ENCODE results near the gene THSD4. TPM values are rescaled to one million over a fixed set of nuclear protein-coding genes. Genes with fewer than 3 reads are reported as not detected.
"Not testable (repeated sequence)": the region's sequence is repeated elsewhere in the genome, so short reads cannot be mapped to it uniquely, and the experiment has no call there.

THSD4 gene
- total RNA-seq, 1 donor from 2014 or later, result 1.6 TPM

GRCh38 chr15:71143373-71144310, 28.4 kb downstream of the THSD4 start:
- DNase-seq (ENCODE audit: low spot score in 2 of 2), result no peak

DNA sequence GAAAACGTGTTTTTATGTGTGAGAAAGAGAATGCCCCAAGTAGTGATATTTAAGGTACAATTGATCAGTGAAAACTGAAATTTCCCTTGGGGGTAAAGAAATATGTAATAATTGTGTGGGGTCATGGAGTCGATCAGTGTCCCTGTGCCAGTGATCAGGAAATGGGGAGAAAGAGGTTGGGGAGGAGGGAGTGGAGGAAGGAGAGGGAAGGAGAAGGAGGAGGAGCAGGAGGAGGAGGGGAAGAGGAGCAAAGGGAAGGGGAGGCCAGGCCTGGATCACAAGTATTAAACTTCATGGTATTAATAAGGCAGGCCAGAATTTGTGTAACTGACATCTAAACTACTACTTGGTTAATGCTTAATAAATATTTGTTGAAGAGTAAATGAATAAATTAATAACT, 30.4 kb downstream of the THSD4 start:
- no peak for DNase-seq (ENCODE audit: low spot score in 2 of 2)
- FAIRE-seq, result no peak

More at GRCh38 chr15:71143373-71144310, 28.4 kb downstream of the THSD4 start:
- FAIRE-seq, result no peak

DNA sequence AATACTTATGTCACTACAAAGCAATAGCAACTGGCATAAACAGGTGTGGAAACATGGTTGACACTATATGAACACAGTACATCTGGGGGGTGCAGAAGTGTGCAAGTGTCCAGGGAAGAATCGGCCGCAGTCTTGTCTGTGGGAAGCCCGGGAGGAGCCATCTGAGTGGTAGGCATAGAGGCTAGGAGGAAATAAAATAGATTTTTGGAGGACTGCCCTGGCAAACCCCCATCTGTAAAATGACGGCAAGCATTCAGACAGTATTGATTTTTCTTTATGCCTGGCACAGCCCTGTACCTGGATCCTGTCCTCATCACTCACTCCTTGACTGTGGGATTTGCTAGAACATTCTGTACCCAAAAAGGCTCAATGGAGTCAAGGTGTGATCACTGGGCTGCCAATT, 31.3 kb downstream of the THSD4 start:
- FAIRE-seq, result no peak
- DNase-seq (ENCODE audit: low spot score in 2 of 2), result no peak

- FAIRE-seq (no peak), DNase-seq (ENCODE audit: low spot score in 2 of 2) (no peak)
These were observed 32.8 kb downstream of the THSD4 start for GRCh38 chr15:71148048-71148447.

DNA sequence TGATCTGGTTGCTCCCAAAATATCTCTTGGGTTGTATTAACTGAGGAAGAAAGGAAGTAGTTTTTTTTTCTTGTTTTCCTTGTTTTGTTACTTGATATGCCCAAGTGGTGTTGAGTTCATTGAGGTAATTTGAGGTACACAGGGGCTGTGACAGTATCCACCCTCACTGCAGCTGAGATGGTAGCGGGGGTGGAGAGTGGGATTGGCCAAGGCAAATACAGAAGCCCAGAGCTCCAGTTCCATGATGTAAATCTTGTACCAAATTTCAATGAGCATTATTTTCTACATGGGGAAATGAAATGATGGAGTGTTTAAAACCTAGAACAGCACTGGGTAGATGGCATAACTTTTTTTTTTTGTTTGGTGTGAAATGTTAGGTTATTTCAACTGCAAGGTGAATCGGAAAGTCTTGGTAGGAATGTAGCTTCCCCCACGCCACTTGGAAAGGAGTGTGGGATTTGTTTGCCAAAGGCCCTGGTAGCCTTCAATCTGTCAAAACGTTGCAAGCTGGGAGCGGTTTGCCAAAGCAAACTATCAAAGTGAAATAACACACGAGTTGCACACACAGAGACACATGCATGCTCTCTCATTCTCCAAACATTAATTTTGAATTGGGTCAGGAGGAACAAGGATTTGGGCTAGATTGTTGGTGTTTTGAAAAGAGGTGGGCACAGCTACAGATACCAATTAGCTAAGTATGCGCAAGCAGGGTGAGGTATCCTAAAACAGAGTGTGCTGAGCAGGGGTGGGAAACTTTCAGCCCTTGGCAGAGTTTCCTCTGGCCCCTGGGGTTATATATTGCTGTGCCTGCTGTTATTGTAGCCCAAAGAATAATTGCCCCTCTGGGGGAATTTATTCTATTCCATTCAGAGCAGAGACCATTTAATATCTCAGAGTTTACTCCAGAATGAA, 34.6 kb downstream of the THSD4 start:
- DNase-seq (ENCODE audit: low spot score in 2 of 2), result no peak
- no peak for FAIRE-seq

GRCh38 chr15:71151081-71151480, 35.8 kb downstream of the THSD4 start:
- DNase-seq (ENCODE audit: low spot score in 2 of 2), result no peak
- no peak for FAIRE-seq

- no peak for DNase-seq (ENCODE audit: low spot score in 2 of 2)
- no peak for FAIRE-seq
These were observed 37.3 kb downstream of the THSD4 start for GRCh38 chr15:71152542-71152941.

- FAIRE-seq, result no peak
- DNase-seq (ENCODE audit: low spot score in 2 of 2), result no peak
These were observed 38.7 kb downstream of the THSD4 start for GRCh38 chr15:71153823-71154524.

GRCh38 chr15:71154607-71155200, 39.4 kb downstream of the THSD4 start:
- FAIRE-seq, result no peak
- DNase-seq (ENCODE audit: low spot score in 2 of 2), result no peak

DNA sequence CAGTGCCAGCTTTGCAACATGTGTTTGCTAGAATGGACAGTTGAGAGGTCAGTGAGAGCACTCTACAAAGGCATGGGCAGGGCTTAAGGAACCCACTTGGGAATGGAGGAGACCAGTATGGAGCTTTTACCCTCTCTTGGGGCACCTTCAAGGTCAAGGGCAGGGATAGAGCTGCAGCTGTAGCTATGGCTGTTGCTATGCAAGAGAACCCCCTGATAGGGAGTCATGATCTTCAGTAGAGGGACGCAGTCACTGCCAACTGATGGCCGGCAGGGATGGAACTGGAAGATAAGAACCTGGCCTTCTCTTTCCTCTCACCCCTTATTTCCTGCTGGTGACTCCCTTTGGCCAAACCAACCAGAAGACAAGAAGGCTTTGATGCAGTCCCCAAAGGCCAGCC, 40.3 kb downstream of the THSD4 start:
- DNase-seq (ENCODE audit: low spot score in 2 of 2), result no peak
- FAIRE-seq, result no peak

GRCh38 chr15:71160976-71161375, 45.7 kb downstream of the THSD4 start:
- DNase-seq (ENCODE audit: low spot score in 2 of 2) (no peak), FAIRE-seq (no peak)

- DNase-seq (ENCODE audit: low spot score in 2 of 2) (no peak), FAIRE-seq (no peak)
These were observed 47.0 kb downstream of the THSD4 start for GRCh38 chr15:71162309-71162708.

- DNase-seq (ENCODE audit: low spot score in 2 of 2); FAIRE-seq: not testable (repeated sequence)
These were observed 49.3 kb downstream of the THSD4 start for GRCh38 chr15:71164606-71165005.

DNA sequence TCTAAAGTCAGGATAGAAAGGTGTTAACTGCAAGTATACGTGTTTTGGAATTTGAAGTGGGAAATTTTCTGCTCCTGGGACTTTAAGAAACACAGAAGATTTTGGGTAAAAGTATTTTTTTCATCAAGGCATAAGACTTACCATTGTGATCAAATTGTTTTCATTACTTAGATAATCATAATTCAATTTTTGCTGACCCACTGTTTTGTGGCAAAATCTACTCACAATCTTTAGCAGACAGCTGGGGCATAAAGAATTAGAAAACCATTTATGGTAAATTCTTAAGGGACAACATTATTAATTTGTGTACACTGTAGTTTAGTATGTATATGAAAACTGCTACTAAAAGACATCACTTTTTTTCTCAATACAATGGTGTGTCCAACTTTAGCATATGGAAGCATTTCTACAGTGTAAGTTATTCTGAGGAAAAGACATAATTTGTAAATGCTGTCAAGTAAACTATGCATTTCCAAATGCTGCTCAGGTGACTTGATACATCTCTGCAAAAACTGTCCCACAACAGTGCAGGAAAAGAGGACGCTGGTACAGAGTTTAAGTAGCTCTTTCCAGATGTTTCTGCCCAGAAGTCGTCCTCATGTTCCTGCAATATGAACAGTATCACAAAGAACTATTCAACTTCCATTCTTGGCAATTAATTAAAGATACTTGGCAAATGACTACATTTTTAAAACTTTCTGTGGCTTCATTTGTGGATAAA, 52.3 kb downstream of the THSD4 start:
- FAIRE-seq (no peak), DNase-seq (ENCODE audit: low spot score in 2 of 2) (no peak)

DNA sequence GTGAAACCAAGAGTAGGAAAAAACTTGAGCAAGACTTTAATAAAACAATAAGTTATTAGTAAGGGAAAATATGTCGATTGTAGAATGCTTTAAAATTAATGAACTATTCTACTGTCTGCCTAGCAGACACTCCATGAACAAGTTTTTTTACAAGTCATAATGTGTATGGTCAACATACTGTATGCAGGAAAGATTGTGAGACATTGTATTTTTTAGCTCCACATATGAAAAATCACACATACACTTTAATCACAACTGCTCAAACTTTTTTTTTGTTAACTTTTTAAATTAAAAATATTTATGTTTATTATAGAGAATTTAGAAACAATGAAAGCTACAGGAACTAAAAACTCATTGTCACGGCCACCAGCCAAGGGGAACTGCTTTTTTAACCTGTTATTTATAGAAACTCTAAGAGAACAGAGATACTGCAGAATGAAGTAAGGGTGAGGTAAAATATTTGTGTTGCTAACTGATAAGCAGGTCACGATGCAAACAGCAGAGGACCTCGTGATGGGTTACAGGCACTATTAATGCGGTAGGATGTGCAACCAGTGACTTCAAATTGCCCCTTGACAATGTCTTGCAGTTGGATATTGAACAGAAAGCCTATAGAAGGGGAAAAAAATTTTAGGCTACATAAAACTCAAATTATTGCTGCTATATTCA, 53.0 kb downstream of the THSD4 start:
- DNase-seq (ENCODE audit: low spot score in 2 of 2), result no peak
- FAIRE-seq, result no peak

GRCh38 chr15:71170163-71170562, 54.9 kb downstream of the THSD4 start:
- FAIRE-seq (no peak), DNase-seq (ENCODE audit: low spot score in 2 of 2) (no peak)

GRCh38 chr15:71171195-71171594, 55.9 kb downstream of the THSD4 start:
- FAIRE-seq, result no peak

DNA sequence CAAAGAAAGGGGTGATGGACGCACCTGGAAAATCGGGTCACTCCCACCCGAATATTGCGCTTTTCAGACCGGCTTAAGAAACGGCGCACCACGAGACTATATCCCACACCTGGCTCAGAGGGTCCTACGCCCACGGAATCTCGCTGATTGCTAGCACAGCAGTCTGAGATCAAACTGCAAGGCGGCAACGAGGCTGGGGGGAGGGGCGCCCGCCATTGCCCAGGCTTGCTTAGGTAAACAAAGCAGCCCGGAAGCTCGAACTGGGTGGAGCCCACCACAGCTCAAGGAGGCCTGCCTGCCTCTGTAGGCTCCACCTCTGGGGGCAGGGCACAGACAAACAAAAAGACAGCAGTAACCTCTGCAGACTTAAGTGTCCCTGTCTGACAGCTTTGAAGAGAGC, 59.1 kb downstream of the THSD4 start:
- FAIRE-seq; DNase-seq (ENCODE audit: low spot score in 2 of 2): not testable (repeated sequence)

More at GRCh38 chr15:71171195-71171594, 55.9 kb downstream of the THSD4 start:
- no peak for DNase-seq (ENCODE audit: low spot score in 2 of 2)
